IPS-NIHi7 (cell line): Measurements from ENCODE around the gene HCFC2.

Source experiments
- DNase-seq: peaks from one replicate; pipeline ENCODE4 v3.0.0; 2012; ENCODE audit warnings: mixed read lengths; ENCODE audit errors: extremely low spot score

Gene HCFC2

GRCh38 chr12:104121001-104121400 lies 56.7 kb downstream of the HCFC2 start:
- no peak for DNase-seq

GRCh38 chr12:104122298-104122697 lies 58.0 kb downstream of the HCFC2 start:
- no peak for DNase-seq

- no peak for DNase-seq
These were observed 62.2 kb downstream of the HCFC2 start for GRCh38 chr12:104126548-104126947.

GRCh38 chr12:104130760-104131159 lies 66.4 kb downstream of the HCFC2 start:
- DNase-seq, result no peak

- no peak for DNase-seq
These were observed 67.3 kb downstream of the HCFC2 start for GRCh38 chr12:104131609-104132008.

GRCh38 chr12:104132351-104132956 lies 68.1 kb downstream of the HCFC2 start:
- DNase-seq, result no peak

GRCh38 chr12:104133321-104133720 lies 69.0 kb downstream of the HCFC2 start:
- no peak for DNase-seq

- no peak for DNase-seq
These were observed 69.5 kb downstream of the HCFC2 start for GRCh38 chr12:104133866-104134265.

GRCh38 chr12:104134882-104135281 lies 70.6 kb downstream of the HCFC2 start:
- DNase-seq, result no peak

- DNase-seq, result no peak
These were observed 72.2 kb downstream of the HCFC2 start for GRCh38 chr12:104136577-104136976.

GRCh38 chr12:104137001-104137901 lies 72.9 kb downstream of the HCFC2 start:
- DNase-seq, result peak; percentile 31

- DNase-seq, result peak; percentile 97
These were observed 73.8 kb downstream of the HCFC2 start, which contains the start of gene NFYB for GRCh38 chr12:104137902-104138796. Gene NFYB (minus strand): TSS chr12:104138210. CDS start chr12:104135453, 2,757 bp downstream.

- peak; percentile 22 for DNase-seq
These were observed 74.4 kb downstream of the HCFC2 start for GRCh38 chr12:104138797-104139152.

- peak; percentile 18 for DNase-seq
These were observed 78.2 kb downstream of the HCFC2 start for GRCh38 chr12:104142543-104142942.

- DNase-seq, result no peak
These were observed 78.7 kb downstream of the HCFC2 start for GRCh38 chr12:104143002-104143401.

- DNase-seq, result no peak
These were observed 79.6 kb downstream of the HCFC2 start for GRCh38 chr12:104143918-104144317.

- DNase-seq, result no peak
These were observed 83.0 kb downstream of the HCFC2 start for GRCh38 chr12:104147346-104147745.

- DNase-seq, result no peak
These were observed 86.1 kb downstream of the HCFC2 start for GRCh38 chr12:104150416-104150815.

- DNase-seq, result no peak
These were observed 88.4 kb downstream of the HCFC2 start for GRCh38 chr12:104152685-104153241.

GRCh38 chr12:104154286-104154685 lies 90.0 kb downstream of the HCFC2 start:
- DNase-seq, result no peak

GRCh38 chr12:104154806-104155205 lies 90.5 kb downstream of the HCFC2 start:
- no peak for DNase-seq
